ENCODE data around the gene LPAR2. TPM values are rescaled to one million over a fixed set of nuclear protein-coding genes. Genes with fewer than 3 reads are reported as not detected.

The LPAR2 gene
- total and polyA plus RNA-seq, 7 experiments from 2014 or later: 16.5 to 91.7 (median 70.8) TPM

DNA sequence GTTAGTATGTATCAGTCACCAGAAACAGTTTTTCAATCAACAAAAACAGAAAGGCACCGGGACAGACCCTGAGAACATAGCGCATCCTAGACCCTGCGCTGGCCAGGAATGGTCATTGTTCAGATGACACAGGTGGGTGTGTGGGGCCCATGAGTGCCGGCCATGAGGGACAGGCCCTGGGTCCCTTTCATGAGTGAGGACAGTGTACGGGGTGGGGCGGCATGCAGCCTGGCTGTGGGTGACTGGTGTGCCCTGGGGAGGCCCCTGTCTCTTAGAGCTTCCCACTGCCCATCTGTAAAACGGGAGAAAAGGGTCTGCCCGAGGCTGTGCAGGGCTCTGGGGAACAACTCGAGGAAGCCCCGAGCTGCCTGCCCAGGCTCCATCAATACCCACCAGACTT, 35.3 kb downstream of the LPAR2 start:
- Histone ChIP-seq H3K4me1 (ENCODE audit: control insufficient read depth in 2 of 2, insufficient read depth in 2 of 2, low read length in 2 of 2) (peaks cover 24 to 36% of the 10 kb centered on the region in 2 donors), H3K9me3 (ENCODE audit: control insufficient read depth in 2 of 3, low read length in 3 of 3) (no peaks in the 10 kb centered on the region), H3K4me3 (ENCODE audit: low read length) (no peak overlapping the region), H3K27ac (ENCODE audit: low read depth, low read length) (no peak overlapping the region), H3K27me3 (ENCODE audit: control insufficient read depth in 2 of 2, insufficient read depth in 2 of 2, low read length in 2 of 2) (no peaks in the 10 kb centered on the region), H3K36me3 (ENCODE audit: control insufficient read depth in 2 of 3, insufficient read depth in 3 of 3, low read length in 3 of 3) (peaks cover 0 to 18% (median 0%) of the 10 kb centered on the region in 3 experiments)
- H3K4me3 Mint-ChIP-seq: no peak overlapping the region
- DNase-seq: no peak
- intact Hi-C loops (cut with micrococcal nuclease): loop anchor here in 1 of 2 donors (5.0 kb wide), 1 partner anchor 35 kb away; the partner anchor contains the start of gene LPAR2
- CTCF ChIA-PET: interaction anchor here (1.3 kb wide), 1 partner anchor 12 kb away, joined by 4 read pairs; no protein-coding TSS in a partner anchor
- H3K9me3 Mint-ChIP-seq: no peaks in the 10 kb centered on the region
- POLR2A ChIA-PET: interaction anchor here (0.9 to 7.8 kb wide), 4 partner anchors 10 to 1311 kb away, joined by 3 to 49 read pairs (median 4); partner anchors contain the start of gene JUND
- ATAC-seq: no peak
- H3K36me3 Mint-ChIP-seq: peaks cover 0 to 55% (median 10%) of the 10 kb centered on the region in 5 donors
- H3K27ac Mint-ChIP-seq: peak overlapping the region in 6 of 9 donors; percentile 42 to 89 (median 56)
- no peaks in the 10 kb centered on the region for H3K27me3 Mint-ChIP-seq
- H3K4me1 Mint-ChIP-seq: peaks cover 30 to 79% (median 64%) of the 10 kb centered on the region in 7 donors

GRCh38 chr19:19591133-19591825, 36.7 kb downstream of the LPAR2 start:
- Mint-ChIP-seq H3K36me3 (peaks cover 0 to 48% (median 10%) of the 10 kb centered on the region in 5 donors), H3K4me3 (peak overlapping the region in 5 of 10 donors; percentile 12 to 81 (median 21)), H3K4me1 (peaks cover 25 to 74% (median 54%) of the 10 kb centered on the region in 7 donors), H3K27me3 (no peaks in the 10 kb centered on the region), H3K27ac (peak overlapping the region; percentile 10 to 89 (median 71)), H3K9me3 (no peaks in the 10 kb centered on the region)
- H3K27ac ChIP-seq (ENCODE audit: low read depth, low read length): peak overlapping the region; percentile 54
- DNase-seq (peak in 2 of 9 donors; percentile 66 to 67), ATAC-seq (peak; percentile 89)
- peaks cover 17 to 30% of the 10 kb centered on the region in 2 donors for H3K4me1 ChIP-seq (ENCODE audit: control insufficient read depth in 2 of 2, insufficient read depth in 2 of 2, low read length in 2 of 2)
- no peak overlapping the region for H3K4me3 ChIP-seq (ENCODE audit: low read length)
- ChIA-PET POLR2A (interaction anchor here (0.6 to 7.8 kb wide), 5 partner anchors 12 to 71 kb away, joined by 3 to 49 read pairs (median 3); no protein-coding TSS in a partner anchor), CTCF (interaction anchor here (1.3 kb wide), 1 partner anchor 14 kb away, joined by 4 read pairs; no protein-coding TSS in a partner anchor)
- H3K27me3 ChIP-seq (ENCODE audit: control insufficient read depth in 2 of 2, insufficient read depth in 2 of 2, low read length in 2 of 2): no peaks in the 10 kb centered on the region
- peaks cover 0 to 18% (median 0%) of the 10 kb centered on the region in 3 experiments for H3K36me3 ChIP-seq (ENCODE audit: control insufficient read depth in 2 of 3, insufficient read depth in 3 of 3, low read length in 3 of 3)
- intact Hi-C loops (cut with micrococcal nuclease): loop anchor here (1.0 to 5.0 kb wide), 4 partner anchors 11 to 36 kb away; partner anchors contain the start of gene LPAR2 (in 1 of the 2)
- H3K9me3 ChIP-seq (ENCODE audit: control insufficient read depth in 2 of 3, low read length in 3 of 3): no peaks in the 10 kb centered on the region

GRCh38 chr19:19588546-19588945, 39.5 kb downstream of the LPAR2 start:
- H3K27ac Mint-ChIP-seq: peak overlapping the region in 6 of 9 donors; percentile 26 to 89 (median 72)
- POLR2A ChIA-PET: interaction anchor here (0.6 to 7.8 kb wide), 3 partner anchors 11 to 39 kb away, joined by 3 to 49 read pairs (median 5); no protein-coding TSS in a partner anchor
- peak overlapping the region in 6 of 10 donors; percentile 13 to 65 (median 18) for H3K4me3 Mint-ChIP-seq
- intact Hi-C loops (cut with micrococcal nuclease): no loop called here
- Histone ChIP-seq H3K9me3 (ENCODE audit: control insufficient read depth in 2 of 3, low read length in 3 of 3) (no peaks in the 10 kb centered on the region), H3K36me3 (ENCODE audit: control insufficient read depth in 2 of 3, insufficient read depth in 3 of 3, low read length in 3 of 3) (peaks cover 0 to 16% (median 0%) of the 10 kb centered on the region in 3 experiments), H3K4me1 (ENCODE audit: control insufficient read depth in 2 of 2, insufficient read depth in 2 of 2, low read length in 2 of 2) (peaks cover 17 to 30% of the 10 kb centered on the region in 2 donors), H3K27me3 (ENCODE audit: control insufficient read depth in 2 of 2, insufficient read depth in 2 of 2, low read length in 2 of 2) (no peaks in the 10 kb centered on the region), H3K27ac (ENCODE audit: low read depth, low read length) (no peak overlapping the region), H3K4me3 (ENCODE audit: low read length) (no peak overlapping the region)
- no peaks in the 10 kb centered on the region for H3K9me3 Mint-ChIP-seq
- no peaks in the 10 kb centered on the region for H3K27me3 Mint-ChIP-seq
- CTCF ChIA-PET: no interaction called here
- no peak for DNase-seq
- H3K36me3 Mint-ChIP-seq: peaks cover 3 to 47% (median 10%) of the 10 kb centered on the region in 5 donors
- peaks cover 23 to 66% (median 43%) of the 10 kb centered on the region in 7 donors for H3K4me1 Mint-ChIP-seq
- no peak for ATAC-seq

GRCh38 chr19:19587771-19588170, 40.2 kb downstream of the LPAR2 start:
- Mint-ChIP-seq H3K27me3 (no peaks in the 10 kb centered on the region), H3K4me1 (peaks cover 25 to 62% (median 40%) of the 10 kb centered on the region in 7 donors), H3K4me3 (peak overlapping the region in 2 of 10 donors; percentile 34 to 58), H3K27ac (peak overlapping the region in 3 of 9 donors; percentile 83 to 89 (median 84)), H3K9me3 (no peaks in the 10 kb centered on the region), H3K36me3 (peaks cover 0 to 42% (median 10%) of the 10 kb centered on the region in 5 donors)
- Histone ChIP-seq H3K27me3 (ENCODE audit: control insufficient read depth in 2 of 2, insufficient read depth in 2 of 2, low read length in 2 of 2) (no peaks in the 10 kb centered on the region), H3K27ac (ENCODE audit: low read depth, low read length) (no peak overlapping the region), H3K9me3 (ENCODE audit: control insufficient read depth in 2 of 3, low read length in 3 of 3) (no peaks in the 10 kb centered on the region), H3K36me3 (ENCODE audit: control insufficient read depth in 2 of 3, insufficient read depth in 3 of 3, low read length in 3 of 3) (peaks cover 0 to 8% (median 0%) of the 10 kb centered on the region in 3 experiments), H3K4me1 (ENCODE audit: control insufficient read depth in 2 of 2, insufficient read depth in 2 of 2, low read length in 2 of 2) (peaks cover 17 to 30% of the 10 kb centered on the region in 2 donors), H3K4me3 (ENCODE audit: low read length) (no peak overlapping the region)
- ChIA-PET POLR2A (interaction anchor here (0.7 to 7.8 kb wide), 4 partner anchors 9 to 81 kb away, joined by 3 to 49 read pairs (median 8); partner anchors contain the start of gene ZNF101), CTCF (interaction anchor here (1.2 kb wide), 1 partner anchor 19 kb away, joined by 3 read pairs; no protein-coding TSS in a partner anchor)
- intact Hi-C loops (cut with micrococcal nuclease): no loop called here
- DNase-seq (no peak), ATAC-seq (no peak)

GRCh38 chr19:19584356-19584755, 43.7 kb downstream of the LPAR2 start:
- H3K27me3 Mint-ChIP-seq: no peaks in the 10 kb centered on the region
- H3K4me1 ChIP-seq (ENCODE audit: control insufficient read depth in 2 of 2, insufficient read depth in 2 of 2, low read length in 2 of 2): no peaks in the 10 kb centered on the region
- ChIA-PET CTCF (interaction anchor here (1.7 kb wide), 1 partner anchor 31 kb away, joined by 5 read pairs; no protein-coding TSS in a partner anchor), POLR2A (no interaction called here)
- H3K4me3 ChIP-seq (ENCODE audit: low read length): no peak overlapping the region
- no peaks in the 10 kb centered on the region for H3K27me3 ChIP-seq (ENCODE audit: control insufficient read depth in 2 of 2, insufficient read depth in 2 of 2, low read length in 2 of 2)
- no peaks in the 10 kb centered on the region for H3K9me3 ChIP-seq (ENCODE audit: control insufficient read depth in 2 of 3, low read length in 3 of 3)
- peaks cover 0 to 32% (median 10%) of the 10 kb centered on the region in 5 donors for H3K36me3 Mint-ChIP-seq
- peak overlapping the region in 1 of 9 donors; percentile 40 for H3K27ac Mint-ChIP-seq
- no peak for ATAC-seq
- no peaks in the 10 kb centered on the region for H3K9me3 Mint-ChIP-seq
- no peak for DNase-seq
- no peak overlapping the region for H3K4me3 Mint-ChIP-seq
- no peaks in the 10 kb centered on the region for H3K36me3 ChIP-seq (ENCODE audit: control insufficient read depth in 2 of 3, insufficient read depth in 3 of 3, low read length in 3 of 3)
- peaks cover 15 to 59% (median 37%) of the 10 kb centered on the region in 7 donors for H3K4me1 Mint-ChIP-seq
- no peak overlapping the region for H3K27ac ChIP-seq (ENCODE audit: low read depth, low read length)
- intact Hi-C loops (cut with micrococcal nuclease): no loop called here

- Histone ChIP-seq H3K4me1 (ENCODE audit: control insufficient read depth in 2 of 2, insufficient read depth in 2 of 2, low read length in 2 of 2) (no peaks in the 10 kb centered on the region), H3K4me3 (ENCODE audit: low read length) (no peak overlapping the region), H3K27ac (ENCODE audit: low read depth, low read length) (no peak overlapping the region), H3K36me3 (ENCODE audit: control insufficient read depth in 2 of 3, insufficient read depth in 3 of 3, low read length in 3 of 3) (no peaks in the 10 kb centered on the region), H3K9me3 (ENCODE audit: control insufficient read depth in 2 of 3, low read length in 3 of 3) (no peaks in the 10 kb centered on the region), H3K27me3 (ENCODE audit: control insufficient read depth in 2 of 2, insufficient read depth in 2 of 2, low read length in 2 of 2) (no peaks in the 10 kb centered on the region)
- H3K4me1 Mint-ChIP-seq: peaks cover 9 to 42% (median 27%) of the 10 kb centered on the region in 7 donors
- no peak for DNase-seq
- ChIA-PET CTCF (interaction anchor here (0.6 to 1.7 kb wide), 3 partner anchors 29 to 249 kb away, joined by 3 to 5 read pairs (median 3); no protein-coding TSS in a partner anchor), POLR2A (interaction anchor here (0.7 to 1.3 kb wide), 7 partner anchors 10 to 173 kb away, joined by 3 to 5 read pairs (median 3); no protein-coding TSS in a partner anchor)
- H3K27me3 Mint-ChIP-seq: no peaks in the 10 kb centered on the region
- intact Hi-C loops (cut with micrococcal nuclease): no loop called here
- no peak overlapping the region for H3K4me3 Mint-ChIP-seq
- peaks cover 0 to 21% (median 6%) of the 10 kb centered on the region in 5 donors for H3K36me3 Mint-ChIP-seq
- H3K9me3 Mint-ChIP-seq: no peaks in the 10 kb centered on the region
- peak overlapping the region in 2 of 9 donors; percentile 38 to 68 for H3K27ac Mint-ChIP-seq
- no peak for ATAC-seq
Observed at GRCh38 chr19:19582471-19582870, 45.5 kb downstream of the LPAR2 start.

Measured in naive thymus-derived CD4-positive, alpha-beta T cell (primary cell).